ENCODE data around the gene PHC3. TPM values are rescaled to one million over a fixed set of nuclear protein-coding genes. Genes with fewer than 3 reads are reported as not detected.

The PHC3 gene
- total RNA-seq, 1 donor from 2014 or later: 30.0 TPM

DNA sequence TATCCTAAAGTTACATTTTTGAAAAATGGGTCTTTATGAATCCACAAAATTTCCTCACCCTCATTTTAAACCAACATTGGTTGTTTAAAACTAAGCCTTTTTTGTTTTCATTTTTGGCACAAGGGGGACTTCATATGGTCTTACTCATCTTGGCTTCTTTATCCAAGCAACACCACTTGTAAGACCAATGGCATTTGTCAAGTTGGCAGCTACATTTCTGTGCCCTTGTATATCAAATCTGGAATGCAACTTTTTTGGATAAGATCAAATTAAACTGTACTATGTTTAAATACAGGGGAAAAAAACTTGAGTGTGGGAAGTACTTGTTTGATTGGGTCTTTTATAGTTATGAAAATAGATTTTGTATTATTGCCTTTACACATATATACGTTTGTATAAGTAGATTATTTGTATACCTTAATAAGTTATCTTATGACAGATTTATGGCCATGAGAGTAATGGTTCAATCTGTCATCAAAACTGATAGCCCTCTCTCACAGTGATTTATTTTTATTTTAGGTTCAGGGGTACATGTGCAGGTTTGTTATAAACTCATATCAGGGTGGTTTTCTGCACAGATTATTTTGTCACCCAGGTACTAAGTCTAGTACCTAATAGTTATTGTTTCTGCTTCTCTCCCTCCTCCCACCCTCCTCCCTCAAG lies 100.3 kb downstream of the PHC3 start:
- peak; percentile 13 for DNase-seq (ENCODE audit: low read depth)

DNA sequence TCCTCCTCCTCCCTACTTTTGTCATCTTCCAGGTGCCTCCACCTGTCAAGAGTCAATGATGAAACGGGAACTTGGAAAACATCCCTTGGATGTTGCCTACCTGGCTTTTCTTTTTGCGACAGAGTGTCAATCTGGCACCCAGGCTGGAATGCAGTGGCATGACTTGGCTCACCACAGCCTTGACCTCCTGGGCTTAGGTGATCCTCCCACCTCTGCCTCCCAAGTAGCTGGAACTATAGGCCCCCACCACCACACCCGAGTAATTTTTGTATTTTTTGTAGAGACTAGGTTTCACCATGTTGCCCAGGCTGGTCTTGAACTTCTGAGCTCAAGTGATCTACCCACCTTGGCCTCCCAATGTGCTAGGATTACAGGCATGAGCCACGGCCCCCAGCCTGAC lies 100.9 kb downstream of the PHC3 start:
- no peak for DNase-seq (ENCODE audit: low read depth)

DNA sequence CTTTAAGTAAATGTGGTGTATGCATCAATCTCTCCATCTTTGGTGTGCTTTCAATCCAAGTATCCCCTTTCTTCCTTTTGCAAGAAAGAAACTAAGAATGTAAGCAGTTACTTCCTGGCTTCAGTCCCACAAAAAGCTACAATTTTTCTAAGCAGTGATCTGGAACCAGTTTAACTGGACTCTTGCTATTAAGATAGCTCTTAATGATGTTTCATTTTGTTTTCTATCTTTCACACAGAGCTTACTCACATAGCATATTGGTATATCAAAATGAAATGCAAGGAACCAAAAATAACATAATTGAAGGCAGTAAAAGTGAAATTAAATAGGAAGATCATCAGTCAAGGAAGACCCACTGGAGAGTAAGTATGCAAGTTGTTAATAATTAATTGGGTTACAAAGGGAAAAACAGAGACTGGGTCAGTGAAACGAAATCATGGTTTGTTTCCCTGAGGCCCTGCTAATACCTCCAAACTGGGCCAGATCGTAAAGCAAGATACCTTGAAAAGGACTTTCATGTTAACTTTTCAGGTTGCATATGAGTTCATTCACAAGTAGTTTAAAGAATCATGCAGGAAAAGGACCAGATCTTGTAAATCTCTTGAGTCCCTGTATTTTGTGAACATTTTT lies 101.9 kb downstream of the PHC3 start:
- DNase-seq (ENCODE audit: low read depth): no peak

DNA sequence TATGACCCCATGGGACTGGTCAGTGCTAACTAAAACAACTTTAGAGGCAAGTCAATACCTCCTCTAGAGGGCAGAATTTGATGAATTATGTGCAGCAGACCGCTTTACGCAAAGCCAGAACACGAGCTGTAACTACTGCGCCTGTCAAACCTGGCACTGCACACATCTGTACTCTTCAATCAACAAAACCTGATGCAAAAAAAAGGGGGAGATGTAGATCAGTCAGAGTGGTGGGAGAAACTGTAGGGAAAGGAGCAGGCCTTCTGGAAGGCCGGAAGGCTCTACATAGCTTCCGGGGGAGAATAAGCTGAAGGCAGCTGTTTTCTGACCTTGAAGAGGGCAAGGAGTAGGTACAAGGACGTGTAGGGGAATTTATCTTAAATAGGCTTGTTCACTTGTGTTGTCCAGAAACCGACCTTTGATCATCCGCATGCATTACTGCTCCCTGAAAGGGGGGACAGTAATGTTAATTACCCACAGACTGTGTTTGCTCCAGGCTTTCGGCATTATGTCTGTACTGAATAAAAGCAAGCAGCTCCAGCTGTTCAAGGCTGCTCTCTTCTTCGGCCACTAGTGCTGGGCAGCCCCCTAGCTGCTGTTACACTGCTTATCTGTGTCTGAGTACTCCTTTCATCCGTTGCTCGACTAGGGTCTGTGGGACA lies 102.8 kb downstream of the PHC3 start:
- DNase-seq (ENCODE audit: low read depth): no peak

DNA sequence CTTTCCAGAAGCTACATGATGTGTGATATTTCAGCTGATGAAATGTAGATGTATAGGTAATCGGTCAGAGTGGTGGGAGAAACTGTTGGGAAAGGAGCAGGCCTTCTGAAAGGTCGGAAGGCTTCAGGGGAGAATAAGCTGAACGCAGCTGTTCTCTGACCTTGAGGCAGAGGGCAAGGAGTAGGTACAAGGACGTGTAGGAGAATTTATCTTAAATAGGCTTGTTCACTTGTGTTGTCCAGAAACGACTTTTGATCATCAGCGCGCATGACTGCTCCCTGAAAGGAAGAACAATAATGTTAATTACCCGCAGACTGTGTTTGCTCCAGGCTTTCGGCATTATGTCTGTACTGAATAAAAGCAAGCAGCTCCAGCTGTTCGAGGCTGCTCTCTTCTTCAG lies 104.2 kb downstream of the PHC3 start:
- DNase-seq (ENCODE audit: low read depth): no peak

DNA sequence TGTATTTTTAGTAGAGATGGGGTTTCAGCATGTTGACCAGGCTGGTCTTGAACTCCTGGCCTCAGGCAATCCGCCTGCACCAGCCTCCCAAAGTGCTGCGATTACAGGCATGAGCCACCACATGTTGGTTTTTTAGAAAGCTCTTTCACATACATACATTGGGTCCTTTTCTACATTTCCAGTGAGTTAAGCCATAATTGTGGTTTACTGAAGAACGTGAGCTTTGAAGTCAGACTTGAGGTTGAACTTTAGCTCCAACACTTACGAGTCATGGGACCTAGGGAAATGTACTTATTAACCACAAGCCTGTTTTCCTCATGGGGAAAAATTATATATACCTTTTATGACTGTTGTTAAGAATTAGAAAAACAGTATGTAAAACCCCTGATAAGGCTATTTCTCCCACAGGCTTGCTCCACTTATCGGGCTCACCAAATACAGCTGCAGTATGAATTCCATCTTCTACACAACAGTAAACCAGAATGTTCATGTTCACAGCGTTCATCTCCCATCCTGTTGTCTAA lies 104.8 kb downstream of the PHC3 start:
- DNase-seq (ENCODE audit: low read depth): no peak

DNA sequence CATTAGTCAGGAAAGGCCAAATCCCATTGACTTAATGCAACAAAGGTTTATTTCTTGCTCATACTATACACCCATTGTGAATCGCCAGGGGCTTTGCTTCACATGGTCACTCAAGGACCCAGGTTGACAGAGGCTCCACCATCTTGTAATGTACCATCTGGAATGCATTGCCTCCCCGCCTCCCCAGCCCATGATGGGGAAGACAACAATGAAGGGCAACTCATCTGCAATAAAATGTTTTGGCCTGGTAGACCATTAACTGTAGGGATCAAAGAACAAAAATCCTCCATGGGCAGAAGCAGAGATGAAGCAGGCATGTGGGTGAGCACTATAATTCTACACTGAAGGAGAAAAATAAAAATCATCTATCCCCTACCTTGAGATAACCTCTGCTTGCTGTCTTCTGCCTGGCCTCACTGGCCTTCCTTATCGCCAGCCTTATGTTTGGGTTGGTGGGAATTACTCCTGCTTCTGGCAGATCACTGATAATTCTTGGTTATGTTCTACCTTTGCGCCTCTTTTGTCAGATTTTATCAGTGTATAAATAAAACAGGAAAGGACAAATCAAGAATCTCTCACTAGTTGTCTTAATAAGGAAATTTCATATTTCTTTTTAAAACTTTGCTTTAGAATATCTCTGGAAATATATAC lies 106.0 kb downstream of the PHC3 start:
- no peak for DNase-seq (ENCODE audit: low read depth)

DNA sequence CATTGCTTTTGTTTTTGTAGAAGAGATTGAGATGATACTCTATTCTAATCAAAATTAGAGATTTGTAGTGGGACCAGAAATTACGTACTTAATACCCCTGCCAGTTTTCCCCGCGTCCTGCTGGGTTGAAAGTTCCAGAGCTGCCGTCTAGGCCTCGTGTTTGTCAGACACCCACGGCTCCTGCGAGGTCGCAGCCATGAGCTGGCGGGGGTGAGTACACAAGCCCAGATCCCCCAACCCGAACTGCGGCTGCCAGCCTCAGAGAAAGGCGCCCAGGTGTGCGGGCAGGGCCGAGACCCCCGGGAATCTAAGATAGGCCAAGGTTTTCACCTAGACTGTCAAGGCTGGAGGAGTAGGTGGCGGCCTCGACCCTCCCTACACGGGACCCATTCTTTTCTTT lies 117.4 kb downstream of the PHC3 start:
- DNase-seq (ENCODE audit: low read depth): no peak

DNA sequence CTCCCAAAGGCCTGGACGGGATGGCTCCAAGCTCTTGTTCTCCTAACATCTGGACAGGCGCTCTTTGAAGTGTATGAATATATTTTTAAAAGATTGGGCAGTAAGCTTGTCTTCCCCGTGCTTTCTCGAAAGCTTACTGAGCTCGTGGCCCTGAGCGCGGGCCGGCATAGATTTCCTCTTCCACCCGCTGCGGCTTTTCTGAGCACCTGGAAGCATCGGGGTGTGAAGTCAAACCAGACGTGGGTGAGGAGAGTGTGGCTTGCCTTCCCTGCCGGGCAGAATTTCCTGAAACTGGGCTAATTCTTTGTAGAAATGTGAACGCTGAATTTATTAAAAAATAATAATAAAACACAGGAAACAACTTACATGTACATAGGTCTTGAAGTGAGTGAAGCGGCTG lies 117.8 kb downstream of the PHC3 start:
- DNase-seq (ENCODE audit: low read depth): no peak

DNA sequence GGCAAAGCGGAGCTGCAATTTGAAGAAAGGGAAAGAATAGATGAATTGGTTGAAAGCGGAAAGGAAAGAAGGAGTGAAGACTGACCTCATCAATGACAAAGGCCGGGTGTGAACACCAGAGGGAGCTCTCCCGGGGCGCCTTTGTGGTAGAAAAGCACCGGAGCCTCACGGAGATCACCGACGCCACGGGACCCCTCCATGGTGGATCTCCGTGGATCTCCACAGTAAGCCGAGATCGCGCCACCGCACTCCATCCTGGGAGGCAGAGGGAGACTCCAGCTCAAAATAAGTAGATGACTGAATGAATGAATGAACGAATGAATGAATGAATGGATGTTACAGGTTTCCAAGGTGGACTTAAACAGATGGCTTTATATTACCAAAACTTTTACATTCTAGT lies 118.8 kb downstream of the PHC3 start:
- DNase-seq (ENCODE audit: low read depth): no peak

DNA sequence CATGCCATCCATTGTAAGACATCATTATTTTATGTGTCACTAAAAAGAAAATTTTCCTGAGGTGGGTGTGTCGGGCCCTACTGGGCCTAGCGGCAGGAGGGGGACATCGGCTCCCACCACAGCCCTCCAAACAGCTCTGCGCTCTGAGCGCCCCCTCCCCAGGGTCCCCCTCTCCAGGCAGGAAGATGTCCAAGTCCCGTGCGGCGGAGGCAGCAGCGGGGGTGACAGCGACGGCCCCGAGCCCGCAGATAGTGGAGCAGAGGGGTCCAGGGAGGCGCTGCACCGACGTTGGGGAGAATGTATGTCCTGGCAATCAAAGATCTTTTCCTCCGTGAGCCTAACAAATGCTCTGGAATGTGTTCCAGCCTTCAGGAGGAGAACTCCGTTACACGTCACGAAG lies 119.5 kb downstream of the PHC3 start:
- DNase-seq (ENCODE audit: low read depth): no peak

DNA sequence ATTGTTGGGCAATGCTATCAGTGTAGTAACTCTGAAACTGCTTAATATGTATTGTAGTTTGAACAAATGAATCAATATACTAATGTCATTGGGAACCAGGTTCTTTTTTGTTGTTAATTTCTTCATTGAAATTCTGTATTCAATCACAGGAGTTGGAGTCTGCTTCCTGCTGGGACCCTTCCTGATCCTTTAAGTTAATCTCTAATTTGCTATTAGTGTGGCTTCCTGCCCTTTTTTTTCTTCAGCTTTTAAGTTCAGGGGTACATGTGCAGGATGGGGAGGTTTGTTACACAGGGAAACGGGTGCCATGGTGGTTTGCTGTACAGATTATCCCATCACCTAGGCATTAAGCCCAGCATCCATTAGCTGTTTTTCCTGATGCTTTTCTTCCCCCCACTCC lies 122.1 kb downstream of the PHC3 start:
- DNase-seq (ENCODE audit: low read depth): no peak

DNA sequence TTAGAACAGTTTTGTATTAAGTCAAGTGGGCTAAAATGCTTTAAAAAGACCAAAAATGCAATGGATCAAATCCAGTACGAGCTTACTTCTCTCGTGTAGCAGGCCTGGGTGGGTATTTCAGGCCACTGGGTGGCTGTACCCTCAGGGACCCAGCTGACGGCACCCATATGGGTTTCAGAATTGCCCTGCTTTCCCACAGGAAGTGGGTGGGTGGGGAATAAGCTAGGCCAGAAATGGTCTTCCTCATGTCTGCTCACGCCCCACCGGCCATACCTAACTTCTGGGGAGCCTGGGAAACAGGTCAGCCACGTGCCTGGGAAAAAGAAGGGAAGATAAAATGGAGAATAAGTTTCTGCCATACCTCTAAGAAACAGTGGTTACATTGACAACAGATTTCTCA lies 123.4 kb downstream of the PHC3 start:
- DNase-seq (ENCODE audit: low read depth): no peak

DNA sequence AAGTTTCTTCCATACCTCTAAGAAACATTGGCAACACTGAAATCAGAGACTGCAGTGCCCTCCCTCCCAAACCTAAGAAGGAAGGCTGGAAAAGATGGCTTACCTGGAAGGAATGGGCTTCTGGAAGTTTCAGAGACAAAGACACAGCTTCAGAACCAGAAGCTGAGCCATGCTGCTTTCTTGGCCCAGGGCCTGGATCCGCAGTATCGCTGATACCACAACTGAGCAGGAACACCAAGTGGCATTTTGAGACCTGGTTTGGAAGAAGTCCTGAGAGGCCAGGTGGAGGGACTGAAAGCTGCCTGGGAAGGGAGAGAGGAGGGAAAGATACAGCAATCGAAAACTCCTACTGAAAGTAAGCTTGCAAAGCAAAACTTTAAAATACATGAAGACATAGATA lies 124.0 kb downstream of the PHC3 start:
- DNase-seq (ENCODE audit: low read depth): no peak

DNA sequence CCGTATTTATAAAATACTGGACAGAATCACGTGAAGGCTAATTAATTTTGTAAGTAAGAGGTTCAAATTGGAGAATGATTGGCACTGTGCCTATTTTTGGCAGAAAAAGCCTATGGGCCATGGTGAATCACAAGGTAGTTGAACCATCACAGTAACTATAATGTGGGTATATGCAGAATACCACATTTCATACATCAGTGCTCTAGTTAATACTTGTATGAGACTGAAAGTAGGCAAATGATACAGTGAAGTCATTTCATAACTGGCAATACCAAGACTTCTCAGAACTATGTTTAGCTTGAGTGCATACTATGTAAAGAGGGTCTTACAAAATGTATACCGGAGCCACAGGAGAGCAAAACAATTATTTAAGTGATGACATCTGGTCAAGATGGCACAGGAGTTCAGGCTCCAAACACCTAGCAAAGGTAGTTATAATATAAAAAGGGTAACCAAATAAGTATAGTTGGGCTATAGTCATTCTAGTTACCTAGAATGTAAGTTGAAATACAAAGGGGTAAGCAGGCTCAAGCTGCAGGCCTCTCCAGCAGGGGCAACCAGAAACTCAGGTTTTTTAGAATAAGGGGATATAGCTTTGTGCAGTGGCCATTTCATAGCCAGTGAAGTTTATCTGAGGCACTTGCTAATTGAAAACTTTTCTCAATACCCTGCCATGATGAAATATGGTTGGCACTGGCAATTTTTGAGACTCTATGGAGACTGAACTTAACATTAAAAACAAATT lies 124.7 kb downstream of the PHC3 start:
- DNase-seq (ENCODE audit: low read depth): no peak

DNA sequence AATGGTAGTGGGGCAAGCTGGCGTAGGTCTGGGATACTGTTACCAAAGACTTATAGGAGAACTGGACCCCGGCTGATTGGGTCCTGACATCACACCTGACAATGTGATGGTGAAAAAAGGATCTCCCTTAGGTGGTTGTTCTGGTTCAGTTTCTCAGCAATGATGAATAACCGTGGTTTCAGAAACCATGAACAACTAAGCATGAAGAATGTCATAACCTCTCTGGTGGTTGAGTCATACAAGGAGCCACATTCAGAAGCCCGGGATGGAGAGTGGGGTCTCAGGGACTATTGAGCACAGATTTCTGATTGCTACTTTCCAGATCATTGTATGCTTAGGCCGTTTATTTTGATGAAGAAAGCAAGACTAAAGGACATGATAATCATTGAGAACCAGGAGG lies 126.3 kb downstream of the PHC3 start:
- peak; percentile 25 for DNase-seq (ENCODE audit: low read depth)

DNA sequence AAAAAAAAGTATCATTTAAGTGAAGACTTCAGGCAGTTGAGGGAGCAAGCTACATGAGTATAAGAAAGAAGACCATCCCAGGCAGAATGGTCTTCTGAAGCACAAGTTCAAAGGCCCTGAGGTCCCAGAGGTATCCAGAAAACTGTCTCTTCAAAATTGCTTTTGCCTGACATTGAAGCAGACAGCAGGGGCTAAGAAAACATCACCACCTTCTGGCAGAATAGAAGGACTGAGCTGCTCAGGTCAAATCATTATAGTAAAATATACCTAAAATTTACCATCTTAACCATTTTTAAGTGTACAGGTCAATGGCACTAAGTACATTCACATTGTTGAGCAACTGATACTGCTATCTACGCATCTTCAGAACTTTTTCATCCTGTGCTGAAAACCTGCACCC lies 127.3 kb downstream of the PHC3 start:
- no peak for DNase-seq (ENCODE audit: low read depth)

DNA sequence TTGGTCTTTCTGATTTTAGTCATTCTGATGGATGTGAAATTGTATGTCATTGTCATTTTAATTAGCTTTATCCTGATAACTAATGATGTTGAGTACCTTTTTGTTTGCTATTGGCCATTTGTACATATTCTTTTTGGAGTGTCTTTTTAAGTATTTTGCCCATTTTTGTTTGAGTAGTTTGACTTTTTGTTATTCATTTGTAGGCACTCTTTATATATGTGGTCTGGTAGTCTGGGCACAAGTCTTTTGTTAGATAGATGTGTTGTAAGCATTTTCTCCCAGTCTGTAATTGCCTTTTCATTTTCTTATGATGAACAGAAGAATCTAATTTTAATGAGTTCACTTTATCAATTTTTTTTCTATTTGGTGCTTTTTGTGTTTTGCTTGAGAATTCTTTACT lies 129.1 kb downstream of the PHC3 start:
- no peak for DNase-seq (ENCODE audit: low read depth)

DNA sequence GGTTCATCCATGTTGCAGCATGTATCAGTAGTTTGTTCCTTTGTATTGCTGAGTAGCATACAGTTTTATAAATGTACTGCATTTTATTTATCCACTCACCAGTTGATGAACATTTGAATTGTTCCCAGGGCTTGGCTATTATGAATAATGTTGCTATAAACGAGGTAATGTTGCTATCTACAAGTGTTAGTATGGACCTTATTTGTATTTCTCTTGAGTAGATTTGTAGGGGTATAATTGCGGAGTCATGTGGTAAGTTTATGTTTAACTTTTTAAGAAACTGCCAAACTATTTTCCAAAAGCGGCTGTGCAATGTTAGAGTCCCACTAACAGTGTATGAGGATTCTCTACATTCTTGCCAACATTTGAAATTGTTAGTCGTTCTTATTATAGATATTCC lies 130.8 kb downstream of the PHC3 start:
- no peak for DNase-seq (ENCODE audit: low read depth)

DNA sequence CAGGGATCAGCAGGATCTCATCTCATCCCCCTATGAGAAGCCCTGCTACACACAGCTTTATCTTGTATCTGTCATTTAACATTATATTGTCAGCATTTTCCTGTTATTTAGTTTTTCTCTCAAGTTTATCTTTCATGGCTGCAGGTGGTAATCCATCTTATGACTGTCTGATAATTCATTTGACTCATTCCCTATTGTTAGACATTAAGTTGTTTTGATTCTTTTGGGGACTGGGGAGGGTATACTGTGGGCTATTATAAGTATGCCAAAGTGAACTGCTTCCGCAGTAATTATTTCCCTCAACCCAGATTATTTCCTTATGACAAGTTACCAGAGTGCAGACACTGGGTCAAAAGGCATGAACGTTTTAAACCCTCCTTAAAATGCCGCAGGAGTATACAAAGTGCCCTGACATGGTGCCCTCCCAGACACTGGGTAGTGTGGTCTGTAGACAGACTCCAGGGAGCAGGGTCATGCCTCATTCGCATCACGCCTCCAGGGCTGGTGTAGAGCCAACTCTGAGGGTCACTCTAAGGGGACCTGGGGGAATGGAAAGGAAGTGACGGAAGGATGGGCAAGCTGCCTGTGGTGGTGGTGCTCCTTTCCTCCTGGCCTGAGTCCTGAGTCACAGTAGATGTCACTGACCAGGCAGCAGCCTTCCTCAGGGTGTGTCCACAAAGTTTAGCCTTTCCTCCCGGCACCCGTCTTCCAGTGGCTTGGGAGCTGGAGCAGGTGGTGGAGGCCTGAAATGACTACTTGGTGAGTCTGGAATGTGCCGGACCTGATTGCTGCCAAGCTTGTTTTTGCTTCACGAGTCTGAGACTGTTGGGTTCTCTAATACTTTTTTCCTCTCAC lies 132.2 kb downstream of the PHC3 start:
- DNase-seq (ENCODE audit: low read depth): peak; percentile 97

DNA sequence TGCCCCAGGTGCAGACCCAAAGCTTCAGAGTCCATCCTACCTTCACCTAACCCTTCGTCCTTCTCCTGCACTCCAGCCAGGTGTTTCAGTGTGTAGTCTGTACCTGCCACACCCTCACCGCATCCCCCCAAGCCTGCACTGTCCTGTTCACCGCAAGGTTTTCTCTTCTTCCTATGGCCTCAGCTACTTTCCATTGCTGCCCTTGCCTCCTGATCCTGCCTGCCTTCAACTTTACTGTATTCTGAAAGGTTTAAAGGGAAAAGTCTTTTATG lies 134.5 kb downstream of the PHC3 start:
- no peak for DNase-seq (ENCODE audit: low read depth)

All from myocyte (in vitro differentiated cells).